ENCODE results near the gene CEP85. TPM values are rescaled to one million over a fixed set of nuclear protein-coding genes. Genes with fewer than 3 reads are reported as not detected.
"Not testable (repeated sequence)": the region's sequence is repeated elsewhere in the genome, so short reads cannot be mapped to it uniquely, and the experiment has no call there.

The CEP85 gene
- total RNA-seq, 1 donor, result 13.0 TPM

DNA sequence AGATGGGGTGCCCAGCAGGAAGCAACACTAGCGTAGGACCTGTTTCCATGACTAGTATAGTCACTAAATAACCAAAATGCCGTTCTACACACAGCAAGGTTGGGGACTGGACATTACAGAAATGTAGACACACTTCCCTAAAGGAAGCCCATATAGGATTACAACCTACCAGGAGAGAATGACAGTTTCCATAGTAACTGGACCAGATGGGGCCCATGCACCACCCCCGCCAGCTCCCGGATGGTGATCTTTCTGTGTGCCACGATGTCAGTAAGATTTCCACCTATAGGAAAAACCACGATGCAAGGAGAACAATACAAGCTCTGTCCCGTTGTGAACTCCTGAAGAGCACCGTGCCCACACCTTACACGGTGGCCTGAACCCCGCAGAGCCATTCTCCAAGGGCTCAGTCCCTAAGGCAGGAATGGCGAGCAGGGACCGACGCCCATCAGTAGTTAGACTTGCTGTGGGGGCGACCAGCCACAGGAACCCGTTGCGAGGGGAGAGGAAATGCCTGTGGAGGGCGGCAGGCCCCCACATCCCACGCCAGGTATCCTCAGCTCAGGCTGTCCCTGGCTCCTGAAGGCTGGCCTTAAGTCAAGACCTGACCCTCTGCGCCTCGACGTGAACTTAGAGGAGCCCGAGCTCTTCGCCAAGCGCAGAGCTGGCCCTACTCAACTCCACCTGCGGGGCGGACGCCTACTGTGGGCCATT lies 13.6 kb upstream of the CEP85 start:
- H3K4me3 ChIP-seq (ENCODE audit: low read depth, low read length), result no peak overlapping the region
- TF ChIP-seq, protein P1, sequence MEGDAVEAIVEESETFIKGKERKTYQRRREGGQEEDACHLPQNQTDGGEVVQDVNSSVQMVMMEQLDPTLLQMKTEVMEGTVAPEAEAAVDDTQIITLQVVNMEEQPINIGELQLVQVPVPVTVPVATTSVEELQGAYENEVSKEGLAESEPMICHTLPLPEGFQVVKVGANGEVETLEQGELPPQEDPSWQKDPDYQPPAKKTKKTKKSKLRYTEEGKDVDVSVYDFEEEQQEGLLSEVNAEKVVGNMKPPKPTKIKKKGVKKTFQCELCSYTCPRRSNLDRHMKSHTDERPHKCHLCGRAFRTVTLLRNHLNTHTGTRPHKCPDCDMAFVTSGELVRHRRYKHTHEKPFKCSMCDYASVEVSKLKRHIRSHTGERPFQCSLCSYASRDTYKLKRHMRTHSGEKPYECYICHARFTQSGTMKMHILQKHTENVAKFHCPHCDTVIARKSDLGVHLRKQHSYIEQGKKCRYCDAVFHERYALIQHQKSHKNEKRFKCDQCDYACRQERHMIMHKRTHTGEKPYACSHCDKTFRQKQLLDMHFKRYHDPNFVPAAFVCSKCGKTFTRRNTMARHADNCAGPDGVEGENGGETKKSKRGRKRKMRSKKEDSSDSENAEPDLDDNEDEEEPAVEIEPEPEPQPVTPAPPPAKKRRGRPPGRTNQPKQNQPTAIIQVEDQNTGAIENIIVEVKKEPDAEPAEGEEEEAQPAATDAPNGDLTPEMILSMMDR (IDR thresholded peaks at IDR 0.05; ENCODE audit: insufficient read depth, low read depth, low read length), result no peak
- DNase-seq (ENCODE audit: low read depth), result no peak

DNA sequence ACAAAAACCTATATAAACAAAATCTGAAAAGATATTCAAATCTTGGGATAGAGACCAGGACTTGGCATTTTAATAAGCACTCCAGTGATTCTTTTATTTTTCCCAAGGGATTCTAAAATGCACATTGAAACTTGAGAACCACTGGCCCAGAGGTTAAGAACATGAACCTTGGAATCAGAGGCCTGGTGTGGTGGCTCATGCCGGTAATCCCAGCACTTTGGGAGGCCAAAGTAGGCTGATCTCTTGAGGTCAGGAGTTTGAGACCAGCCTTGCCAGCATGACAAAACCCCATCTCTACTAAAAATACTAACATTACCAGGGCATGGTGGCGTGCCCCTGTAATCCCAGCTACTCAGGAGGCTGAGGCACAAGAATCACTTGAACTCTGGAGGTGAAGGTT lies 12.9 kb upstream of the CEP85 start:
- H3K4me3 ChIP-seq (ENCODE audit: low read depth, low read length), result no peak overlapping the region
- no peak for DNase-seq (ENCODE audit: low read depth)
- TF ChIP-seq, protein P1 (IDR thresholded peaks at IDR 0.05; ENCODE audit: insufficient read depth, low read depth, low read length), result no peak

DNA sequence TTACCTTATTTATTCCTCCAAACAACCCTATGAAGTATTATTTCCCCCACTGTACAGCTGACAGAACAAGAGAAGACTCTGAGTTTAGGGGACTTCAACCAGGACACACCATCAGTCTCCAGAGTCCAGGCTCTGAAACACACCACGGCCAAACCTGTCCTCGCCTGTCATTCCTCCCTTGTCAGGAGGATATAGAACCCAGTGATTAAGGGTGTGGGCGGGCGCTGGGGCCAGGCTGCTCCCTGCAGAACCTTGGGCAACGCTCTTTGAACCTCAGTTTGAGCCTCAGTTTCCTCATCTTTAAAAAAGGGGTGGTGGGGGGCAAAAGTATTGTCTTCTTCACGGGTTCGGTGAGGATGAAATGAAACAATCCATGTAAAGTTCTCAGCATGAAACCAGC lies 9.4 kb upstream of the CEP85 start:
- TF ChIP-seq, protein P1 (IDR thresholded peaks at IDR 0.05; ENCODE audit: insufficient read depth, low read depth, low read length), result no peak
- DNase-seq (ENCODE audit: low read depth), result no peak
- no peak overlapping the region for H3K4me3 ChIP-seq (ENCODE audit: low read depth, low read length)

DNA sequence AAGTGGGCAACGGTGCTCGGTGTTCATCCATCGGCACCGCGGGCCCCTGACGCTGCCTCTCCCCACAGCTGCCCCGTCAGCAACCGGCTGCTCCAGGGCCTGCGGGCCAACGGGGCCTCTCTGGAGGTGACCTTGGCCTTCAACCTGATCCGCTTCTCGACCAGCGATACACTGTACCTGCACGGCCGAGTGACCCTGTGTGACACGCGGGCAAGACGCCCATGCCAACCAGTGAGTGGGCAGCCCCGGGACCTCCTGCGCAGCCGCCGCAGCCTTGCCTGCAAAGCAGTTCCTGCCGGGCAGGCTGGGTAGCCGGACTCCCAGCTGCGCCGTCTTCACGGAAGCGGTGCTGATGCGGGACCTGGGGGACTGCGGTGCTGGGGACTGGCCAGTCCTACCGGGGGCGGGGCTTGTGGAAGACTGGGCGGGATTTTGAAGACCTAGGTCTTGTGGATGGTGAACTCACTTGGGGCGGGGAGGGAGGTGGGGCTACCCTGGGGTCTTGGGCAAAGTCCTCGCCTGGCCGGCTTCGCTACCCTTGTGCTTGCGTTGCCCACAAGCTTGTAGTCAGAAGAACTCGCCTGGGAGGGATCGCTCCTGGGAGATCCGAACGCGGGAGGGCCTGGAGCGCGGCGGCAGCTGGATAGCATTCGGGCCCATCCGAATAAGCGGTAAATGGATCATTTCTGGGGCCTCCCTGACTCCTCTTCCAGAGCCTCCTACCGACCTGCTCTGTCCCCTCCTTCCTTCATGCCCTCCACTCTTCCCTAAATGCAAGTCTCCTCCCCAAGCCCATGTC lies 8.8 kb upstream of the CEP85 start:
- TF ChIP-seq, protein P1 (IDR thresholded peaks at IDR 0.05; ENCODE audit: insufficient read depth, low read depth, low read length), result no peak
- peak; percentile 25 for DNase-seq (ENCODE audit: low read depth)
- peak overlapping the region; percentile 46 for H3K4me3 ChIP-seq (ENCODE audit: low read depth, low read length)

DNA sequence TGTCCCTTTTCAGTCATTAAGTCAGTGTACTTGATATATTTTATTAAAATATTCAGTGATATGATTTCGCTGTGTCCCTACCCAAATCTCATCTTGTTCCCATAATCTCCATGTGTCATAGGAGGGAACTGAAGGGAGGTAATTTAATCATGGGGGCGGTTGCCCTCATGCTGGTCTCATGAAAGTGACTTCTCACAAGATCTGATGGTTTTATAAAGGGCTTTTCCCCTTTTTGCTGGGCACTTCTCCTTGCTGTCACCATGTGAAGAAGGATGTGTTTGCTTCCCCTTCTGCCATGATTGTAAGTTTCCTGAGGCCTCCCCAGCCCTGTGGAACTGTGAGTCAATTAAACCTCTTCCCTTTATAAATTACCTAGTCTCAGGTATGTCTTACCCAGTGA lies 3.3 kb upstream of the CEP85 start:
- not testable (repeated sequence) for H3K4me3 ChIP-seq (ENCODE audit: low read depth, low read length); DNase-seq (ENCODE audit: low read depth)

DNA sequence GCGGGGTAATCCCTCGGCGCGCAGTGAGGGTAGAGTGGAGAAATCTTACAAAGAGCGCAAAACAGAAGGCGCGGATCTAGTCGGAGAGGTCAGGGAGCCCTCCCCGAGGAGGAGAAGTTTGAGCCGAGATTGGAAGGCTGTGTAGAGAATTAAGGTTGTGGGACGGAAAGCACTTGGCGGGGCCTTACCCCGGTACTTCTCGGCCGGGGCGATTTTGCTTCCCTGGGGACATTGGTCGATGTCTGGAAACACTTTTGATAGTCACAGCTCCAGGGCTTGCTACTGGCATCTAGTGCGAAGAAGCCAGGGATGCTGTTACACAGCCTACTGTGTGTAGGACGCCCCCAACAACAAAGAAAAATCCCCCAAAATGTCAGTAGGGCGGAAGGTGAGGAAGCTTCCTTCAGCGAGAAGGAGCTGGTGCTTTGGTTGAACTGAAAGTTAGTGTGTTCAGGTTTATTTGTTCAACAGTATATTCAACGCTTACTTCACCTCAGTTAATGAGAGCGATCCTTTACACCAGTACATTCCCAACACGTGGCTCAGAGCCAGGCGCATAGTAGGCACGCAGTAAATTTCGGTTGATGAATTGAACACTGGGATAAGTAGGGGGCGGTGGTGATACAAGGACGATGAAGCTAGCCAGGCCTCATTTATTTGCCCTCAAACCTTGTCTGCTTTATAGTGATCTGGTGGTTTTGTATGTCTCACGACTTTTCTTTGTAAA lies 807 bp downstream of the CEP85 start:
- H3K4me3 ChIP-seq (ENCODE audit: low read depth, low read length), result peak overlapping the region; percentile 85
- peak; percentile 29 for DNase-seq (ENCODE audit: low read depth)
- TF ChIP-seq, protein P1 (IDR thresholded peaks at IDR 0.05; ENCODE audit: insufficient read depth, low read depth, low read length), result peak; percentile 10
